HepG2 (cell line): ENCODE measurements around the gene ANKRD13D. TPM values are rescaled to one million over a fixed set of nuclear protein-coding genes. Genes with fewer than 3 reads are reported as not detected.

Source experiments
- ATAC-seq: fragments of 200-7000 bp; cut with Tn5 transposase; 3 replicates; pipeline ENCODE4 v1.9.1; 2020; ENCODE audit warnings: mild to moderate bottlenecking, moderate library complexity
- BruUV-seq: library from RNA; stranded (reverse); fragments of 400-500 nt; replicated peaks from 2 replicates; lab custom pipeline; 2021; lab: Mats Ljungman, UMichigan
- CTCF ChIA-PET: fragments of 300-600 bp; formaldehyde crosslinking; extraction: SDS; loops from one replicate; lab custom pipeline; 2021; ENCODE audit warnings: low total read pairs, inconsistent platforms, low intra/inter-chr PET ratio; lab: Yijun Ruan, JAX
- POLR2A ChIA-PET: fragments of 350-600 bp; sonication (Branson Sonifier 250); formaldehyde crosslinking; loops from one replicate; lab custom pipeline; 2020; ENCODE audit warnings: antibody characterized with exemption, inconsistent platforms; lab: Yijun Ruan, JAX
- DNase-seq: peaks from one replicate; pipeline ENCODE4 v3.0.0-alpha.2; 2015; ENCODE audit warnings: low spot score
- FAIRE-seq: peaks from 3 replicates; lab custom pipeline; 2011; peaks lifted over from hg19 to GRCh38; lab: Jason Lieb, UNC
- H2AFZ ChIP-seq: one replicate; pipeline ENCODE4 v1.6.1; 2011; ENCODE audit warnings: low read length, inconsistent platforms
- H3K27ac ChIP-seq: fragments of 300-600 bp; 3 replicates; pipeline ENCODE4 v1.8.0; 2011; ENCODE audit warnings: mixed run types, mild to moderate bottlenecking, mixed read lengths, low read length, inconsistent platforms; ENCODE audit not compliant: insufficient read depth; ENCODE audit errors: extremely low read length
- H3K27me3 ChIP-seq, 2 experiments: fragments of 200-600 bp in 1 of 2; 2 replicates in 1 of 2; 3 replicates in 1 of 2; pipeline versions ENCODE4 v1.6.0 to v1.8.0; 2011; ENCODE audit warnings: low read length in 2 of 2, mild to moderate bottlenecking in 2 of 2, moderate library complexity in 2 of 2, inconsistent platforms in 1 of 2; ENCODE audit not compliant: insufficient read depth in 2 of 2, control insufficient read depth in 1 of 2
- H3K36me3 ChIP-seq, 2 experiments: fragments of 200-600 bp in 1 of 2; replicated peaks in 1 of 2; 2 replicates in 1 of 2; 3 replicates in 1 of 2; pipeline versions ENCODE4 v1.5.1 to v1.8.0; 2011; ENCODE audit warnings: low read length in 2 of 2, inconsistent platforms in 1 of 2; ENCODE audit not compliant: insufficient read depth in 2 of 2, control insufficient read depth in 1 of 2
- H3K4me1 ChIP-seq: 2 replicates; pipeline ENCODE4 v1.5.1; 2012; ENCODE audit warnings: low read length, inconsistent platforms; ENCODE audit not compliant: insufficient read depth
- H3K4me2 ChIP-seq: 2 replicates; pipeline ENCODE4 v1.6.0; 2011; ENCODE audit warnings: low read depth, low read length, inconsistent platforms
- H3K4me3 ChIP-seq, 3 experiments: fragments of 200-600 bp in 1 of 3; sonication (generic), shearing (Covaris generic) in 1 of 3; replicated peaks in 1 of 3; 2 replicates each; pipeline ENCODE4 v1.5.1; 2011 to 2016; ENCODE audit warnings: low read length in 3 of 3, inconsistent platforms in 2 of 3, low read depth in 2 of 3, mild to moderate bottlenecking in 2 of 3, control low read depth in 1 of 3, mixed read lengths in 1 of 3; ENCODE audit not compliant: insufficient read depth in 1 of 3
- H3K79me2 ChIP-seq: one replicate; pipeline ENCODE4 v1.6.1; 2011; ENCODE audit warnings: low read length, inconsistent platforms; ENCODE audit not compliant: insufficient read depth
- H3K9ac ChIP-seq: 2 replicates; pipeline ENCODE4 v1.6.0; 2011; ENCODE audit warnings: mild to moderate bottlenecking, low read depth, low read length, inconsistent platforms; ENCODE audit not compliant: insufficient read depth
- H3K9me3 ChIP-seq: 2 replicates; pipeline ENCODE4 v1.5.1; 2012; ENCODE audit warnings: mild to moderate bottlenecking, low read length
- H4K20me1 ChIP-seq: 2 replicates; pipeline ENCODE4 v1.6.0; 2011; ENCODE audit warnings: inconsistent platforms, mild to moderate bottlenecking, low read length, moderate library complexity; ENCODE audit not compliant: insufficient read depth
- AFF4 ChIP-seq: sonication (generic); formaldehyde crosslinking; IDR thresholded peaks from 2 replicates; pipeline ENCODE4 v1.4.0; 2020; ENCODE audit warnings: missing genetic modification reagents
- ATRX ChIP-seq: sonication (generic); formaldehyde crosslinking; IDR thresholded peaks from 2 replicates; pipeline ENCODE4 v1.4.0; 2020; ENCODE audit warnings: missing genetic modification reagents, borderline replicate concordance
- GLI4 ChIP-seq: sonication (generic); formaldehyde crosslinking; IDR thresholded peaks from 2 replicates; pipeline ENCODE4 v1.5.1; 2020; ENCODE audit warnings: missing genetic modification reagents, mild to moderate bottlenecking, moderate library complexity, borderline replicate concordance
- HINFP ChIP-seq: sonication (generic); formaldehyde crosslinking; IDR thresholded peaks from 2 replicates; pipeline ENCODE4 v1.4.0; 2020; ENCODE audit warnings: low read depth, mild to moderate bottlenecking, missing genetic modification reagents
- KLF11 ChIP-seq: IDR thresholded peaks from 2 replicates; pipeline ENCODE4 v1.6.1; 2016; ENCODE audit warnings: missing compliant biosample characterization
- KMT2A ChIP-seq: sonication (generic); formaldehyde crosslinking; IDR thresholded peaks from 2 replicates; pipeline ENCODE4 v1.4.0; 2020; ENCODE audit warnings: missing genetic modification reagents
- MIER3 ChIP-seq: IDR thresholded peaks from 2 replicates; pipeline ENCODE4 v1.6.1; 2016; ENCODE audit warnings: missing compliant biosample characterization, borderline replicate concordance
- PHF20 ChIP-seq: sonication (generic); formaldehyde crosslinking; IDR thresholded peaks from 2 replicates; pipeline ENCODE4 v1.5.0; 2020; ENCODE audit warnings: mild to moderate bottlenecking, missing genetic modification reagents
- YEATS2 ChIP-seq: sonication (generic); formaldehyde crosslinking; IDR thresholded peaks from 2 replicates; pipeline ENCODE4 v1.4.0; 2020; ENCODE audit warnings: missing genetic modification reagents, borderline replicate concordance
- ZBTB3 ChIP-seq: sonication (generic); formaldehyde crosslinking; IDR thresholded peaks from 2 replicates; pipeline ENCODE4 v1.4.0; 2020; ENCODE audit warnings: low read depth, mild to moderate bottlenecking, moderate library complexity, missing genetic modification reagents, borderline replicate concordance
- ZNF124 ChIP-seq: sonication (generic); formaldehyde crosslinking; IDR thresholded peaks from 2 replicates; pipeline ENCODE4 v1.4.0; 2020; ENCODE audit warnings: missing genetic modification reagents
- ZNF792 ChIP-seq: IDR thresholded peaks from 2 replicates; pipeline ENCODE4 v1.6.1; 2016
- WGBS: methylation state at CpG from one replicate; pipeline ENCODE4 v1.1.6; 2017; ENCODE audit warnings: low lambda C conversion rate; 5-methylcytosine and 5-hydroxymethylcytosine counted together
- in situ Hi-C: cut with HindIII; loops from 2 replicates; pipeline ENCODE4 v1.10.0; 2017; ENCODE audit warnings: low pct_unique_long_range_greater_than_20kb; ENCODE audit not compliant: extremely low pct_ligation_motif_present
- intact Hi-C: fragments of 100-400 bp; cut with micrococcal nuclease; formaldehyde crosslinking; loops from one replicate; pipeline ENCODE4 v1.10.0; 2022; ENCODE audit not compliant: unreplicated experiment
- polyA plus RNA-seq, 8 experiments: library from polyadenylated mRNA; depleted of rRNA in 3 of 8; stranded (reverse) in 7 of 8; unstranded in 1 of 8; fragments of >200 nt; fragmentation: Illumina TruSeq in 4 of 8; extraction: Trizol in 4 of 8; gene quantifications; 2 replicates each; pipeline versions ENCODE4 v1.2.1 to v1.2.3, GENCODE V29; 2011 to 2016; ENCODE audit warnings: low read depth in 4 of 8, missing spikeins in 1 of 8, mixed read lengths in 1 of 8; ENCODE audit not compliant: insufficient read depth in 1 of 8
- total RNA-seq, 5 experiments: library from RNA; depleted of rRNA; stranded (reverse); fragments of >200 nt; fragmentation: Illumina TruSeq; extraction: Trizol; gene quantifications; 2 replicates each; pipeline ENCODE4 v1.2.3, GENCODE V29; 2016; ENCODE audit warnings: low read depth in 1 of 5
- TF ChIP-seq, protein P1 (sequence below): sonication (generic); formaldehyde crosslinking; IDR thresholded peaks from 2 replicates; pipeline ENCODE4 v1.4.0; 2020; ENCODE audit warnings: missing genetic modification reagents
- TF ChIP-seq, protein P2 (sequence below): sonication (generic); formaldehyde crosslinking; IDR thresholded peaks from 2 replicates; pipeline ENCODE4 v1.4.0; 2020; ENCODE audit warnings: missing genetic modification reagents
- TF ChIP-seq, protein P3 (sequence below), 2 experiments: sonication (generic) in 1 of 2; formaldehyde crosslinking in 1 of 2; IDR thresholded peaks; 2 replicates each; pipeline versions ENCODE4 v1.4.0 to v1.6.1; 2018 to 2020; ENCODE audit warnings: missing genetic modification reagents in 2 of 2, borderline replicate concordance in 1 of 2, low read depth in 1 of 2, mild to moderate bottlenecking in 1 of 2, missing biosample characterization in 1 of 2

The ANKRD13D gene
- total and polyA plus RNA-seq, 2 of the 13 experiments (the other 11 are each of a cell fraction or from before 2014, with no cell fraction given): 18.6 to 27.3 TPM

GRCh38 chr11:67300256-67300755 lies 11.2 kb downstream of the ANKRD13D start:
- H3K9me3 ChIP-seq: peaks cover 9% of the 10 kb centered on the region; the same call in 1 of the 2 replicates
- TF ChIP-seq PHF20 (CRISPR knock-in tag) (no peak), ZNF124 (no peak), ATRX (CRISPR knock-in tag) (no peak), KMT2A (CRISPR knock-in tag) (no peak), AFF4 (CRISPR knock-in tag) (no peak), HINFP (CRISPR knock-in tag) (no peak), MIER3 (CRISPR knock-in tag) (no peak), ZBTB3 (no peak), ZNF792 (CRISPR knock-in tag) (no peak), GLI4 (CRISPR knock-in tag) (no peak), YEATS2 (CRISPR knock-in tag) (no peak), KLF11 (CRISPR knock-in tag) (no peak)
- TF ChIP-seq, protein P1, sequence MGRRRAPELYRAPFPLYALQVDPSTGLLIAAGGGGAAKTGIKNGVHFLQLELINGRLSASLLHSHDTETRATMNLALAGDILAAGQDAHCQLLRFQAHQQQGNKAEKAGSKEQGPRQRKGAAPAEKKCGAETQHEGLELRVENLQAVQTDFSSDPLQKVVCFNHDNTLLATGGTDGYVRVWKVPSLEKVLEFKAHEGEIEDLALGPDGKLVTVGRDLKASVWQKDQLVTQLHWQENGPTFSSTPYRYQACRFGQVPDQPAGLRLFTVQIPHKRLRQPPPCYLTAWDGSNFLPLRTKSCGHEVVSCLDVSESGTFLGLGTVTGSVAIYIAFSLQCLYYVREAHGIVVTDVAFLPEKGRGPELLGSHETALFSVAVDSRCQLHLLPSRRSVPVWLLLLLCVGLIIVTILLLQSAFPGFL: no peak
- TF ChIP-seq, protein P2, sequence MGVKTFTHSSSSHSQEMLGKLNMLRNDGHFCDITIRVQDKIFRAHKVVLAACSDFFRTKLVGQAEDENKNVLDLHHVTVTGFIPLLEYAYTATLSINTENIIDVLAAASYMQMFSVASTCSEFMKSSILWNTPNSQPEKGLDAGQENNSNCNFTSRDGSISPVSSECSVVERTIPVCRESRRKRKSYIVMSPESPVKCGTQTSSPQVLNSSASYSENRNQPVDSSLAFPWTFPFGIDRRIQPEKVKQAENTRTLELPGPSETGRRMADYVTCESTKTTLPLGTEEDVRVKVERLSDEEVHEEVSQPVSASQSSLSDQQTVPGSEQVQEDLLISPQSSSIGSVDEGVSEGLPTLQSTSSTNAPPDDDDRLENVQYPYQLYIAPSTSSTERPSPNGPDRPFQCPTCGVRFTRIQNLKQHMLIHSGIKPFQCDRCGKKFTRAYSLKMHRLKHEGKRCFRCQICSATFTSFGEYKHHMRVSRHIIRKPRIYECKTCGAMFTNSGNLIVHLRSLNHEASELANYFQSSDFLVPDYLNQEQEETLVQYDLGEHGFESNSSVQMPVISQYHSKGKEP (CRISPR knock-in tag): no peak
- TF ChIP-seq, protein P3, sequence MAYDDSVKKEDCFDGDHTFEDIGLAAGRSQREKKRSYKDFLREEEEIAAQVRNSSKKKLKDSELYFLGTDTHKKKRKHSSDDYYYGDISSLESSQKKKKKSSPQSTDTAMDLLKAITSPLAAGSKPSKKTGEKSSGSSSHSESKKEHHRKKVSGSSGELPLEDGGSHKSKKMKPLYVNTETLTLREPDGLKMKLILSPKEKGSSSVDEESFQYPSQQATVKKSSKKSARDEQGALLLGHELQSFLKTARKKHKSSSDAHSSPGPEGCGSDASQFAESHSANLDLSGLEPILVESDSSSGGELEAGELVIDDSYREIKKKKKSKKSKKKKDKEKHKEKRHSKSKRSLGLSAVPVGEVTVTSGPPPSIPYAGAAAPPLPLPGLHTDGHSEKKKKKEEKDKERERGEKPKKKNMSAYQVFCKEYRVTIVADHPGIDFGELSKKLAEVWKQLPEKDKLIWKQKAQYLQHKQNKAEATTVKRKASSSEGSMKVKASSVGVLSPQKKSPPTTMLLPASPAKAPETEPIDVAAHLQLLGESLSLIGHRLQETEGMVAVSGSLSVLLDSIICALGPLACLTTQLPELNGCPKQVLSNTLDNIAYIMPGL (CRISPR knock-in tag; IDR thresholded peaks at IDR 0.05; ENCODE audit: borderline replicate concordance in 1 of 2, low read depth in 1 of 2): no peak
- WGBS: 97% methylated on average over 12 of the region's 13 CpGs
- no peak overlapping the region for H3K4me3 ChIP-seq
- H3K79me2 ChIP-seq: peaks cover 5% of the 10 kb centered on the region
- no TSS peak for BruUV-seq
- H3K27me3 ChIP-seq: no peaks in the 10 kb centered on the region
- DNase-seq: no peak
- no peak overlapping the region for H3K4me2 ChIP-seq
- intact Hi-C loops (loop anchor here (5.0 kb wide), 1 partner anchor 38 kb away; no protein-coding TSS in a partner anchor), in situ Hi-C loops (no loop called here)
- ChIA-PET CTCF (no interaction called here), POLR2A (no interaction called here)
- H4K20me1 ChIP-seq: no peaks in the 10 kb centered on the region
- H3K36me3 ChIP-seq: peaks cover 9 to 33% of the 10 kb centered on the region in 2 experiments; a peak in 4 of 5 replicates
- H3K27ac ChIP-seq: no peak overlapping the region
- no peak for ATAC-seq
- peaks cover 19% of the 10 kb centered on the region for H3K4me1 ChIP-seq
- H3K9ac ChIP-seq: no peak overlapping the region
- no peak overlapping the region for H2AFZ ChIP-seq
- FAIRE-seq: no peak
